Measurements from ENCODE around the gene IGF1R.

IGF1R gene

GRCh38 chr15:98884894-98885293 lies 236.6 kb downstream of the IGF1R start:
- Histone ChIP-seq H3K4me3 (ENCODE audit: low read depth, low read length) (no peak overlapping the region), H3K9me3 (ENCODE audit: control insufficient read depth, insufficient read depth, low read length) (no peaks in the 10 kb centered on the region), H3K4me1 (ENCODE audit: control insufficient read depth, insufficient read depth, low read length) (peaks cover 4% of the 10 kb centered on the region), H3K27me3 (ENCODE audit: control insufficient read depth, insufficient read depth, low read length) (no peaks in the 10 kb centered on the region), H3K9ac (ENCODE audit: low read depth, low read length) (no peak overlapping the region), H3K36me3 (ENCODE audit: control insufficient read depth, insufficient read depth, low read length) (no peaks in the 10 kb centered on the region)

DNA sequence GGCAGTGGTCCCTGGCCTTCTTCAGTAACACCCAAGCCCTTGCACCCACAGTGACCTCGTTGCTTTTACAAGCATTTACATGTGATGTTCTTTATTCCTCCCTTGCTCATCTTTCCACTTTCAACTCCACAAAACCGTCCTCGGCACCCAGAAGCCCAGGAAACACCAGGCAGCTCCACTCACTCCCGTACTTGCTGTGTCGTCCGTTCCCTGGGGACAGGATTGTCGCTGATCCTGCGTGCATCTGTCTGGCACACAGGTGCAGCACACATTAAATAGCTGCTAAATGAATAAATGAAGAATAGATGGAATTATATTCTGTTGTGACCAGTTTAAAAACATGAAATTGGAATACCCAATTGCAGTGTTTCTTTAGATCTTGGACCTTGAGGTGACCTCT lies 239.6 kb downstream of the IGF1R start:
- Histone ChIP-seq H3K4me1 (ENCODE audit: control insufficient read depth, insufficient read depth, low read length) (peaks cover 8% of the 10 kb centered on the region), H3K9ac (ENCODE audit: low read depth, low read length) (no peak overlapping the region), H3K4me3 (ENCODE audit: low read depth, low read length) (no peak overlapping the region), H3K27me3 (ENCODE audit: control insufficient read depth, insufficient read depth, low read length) (no peaks in the 10 kb centered on the region), H3K9me3 (ENCODE audit: control insufficient read depth, insufficient read depth, low read length) (no peaks in the 10 kb centered on the region), H3K36me3 (ENCODE audit: control insufficient read depth, insufficient read depth, low read length) (peaks cover 2% of the 10 kb centered on the region)

GRCh38 chr15:98888820-98889479 lies 240.6 kb downstream of the IGF1R start:
- Histone ChIP-seq H3K4me1 (ENCODE audit: control insufficient read depth, insufficient read depth, low read length) (peaks cover 8% of the 10 kb centered on the region), H3K9me3 (ENCODE audit: control insufficient read depth, insufficient read depth, low read length) (no peaks in the 10 kb centered on the region), H3K27me3 (ENCODE audit: control insufficient read depth, insufficient read depth, low read length) (no peaks in the 10 kb centered on the region), H3K36me3 (ENCODE audit: control insufficient read depth, insufficient read depth, low read length) (peaks cover 2% of the 10 kb centered on the region), H3K4me3 (ENCODE audit: low read depth, low read length) (no peak overlapping the region), H3K9ac (ENCODE audit: low read depth, low read length) (no peak overlapping the region)

GRCh38 chr15:98889930-98890695 lies 241.8 kb downstream of the IGF1R start:
- Histone ChIP-seq H3K4me3 (ENCODE audit: low read depth, low read length) (no peak overlapping the region), H3K27me3 (ENCODE audit: control insufficient read depth, insufficient read depth, low read length) (no peaks in the 10 kb centered on the region), H3K36me3 (ENCODE audit: control insufficient read depth, insufficient read depth, low read length) (peaks cover 2% of the 10 kb centered on the region), H3K9ac (ENCODE audit: low read depth, low read length) (no peak overlapping the region), H3K9me3 (ENCODE audit: control insufficient read depth, insufficient read depth, low read length) (no peaks in the 10 kb centered on the region), H3K4me1 (ENCODE audit: control insufficient read depth, insufficient read depth, low read length) (peaks cover 8% of the 10 kb centered on the region)

DNA sequence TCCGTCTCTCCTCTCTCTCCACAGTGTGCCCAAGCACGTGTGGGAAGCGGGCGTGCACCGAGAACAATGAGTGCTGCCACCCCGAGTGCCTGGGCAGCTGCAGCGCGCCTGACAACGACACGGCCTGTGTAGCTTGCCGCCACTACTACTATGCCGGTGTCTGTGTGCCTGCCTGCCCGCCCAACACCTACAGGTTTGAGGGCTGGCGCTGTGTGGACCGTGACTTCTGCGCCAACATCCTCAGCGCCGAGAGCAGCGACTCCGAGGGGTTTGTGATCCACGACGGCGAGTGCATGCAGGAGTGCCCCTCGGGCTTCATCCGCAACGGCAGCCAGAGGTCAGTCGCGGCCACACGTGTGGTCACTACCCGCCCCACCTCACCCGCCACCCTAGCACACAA lies 243.0 kb downstream of the IGF1R start:
- H3K9ac ChIP-seq (ENCODE audit: low read depth, low read length) = no peak overlapping the region
- H3K9me3 ChIP-seq (ENCODE audit: control insufficient read depth, insufficient read depth, low read length) = no peaks in the 10 kb centered on the region
- no peak overlapping the region for H3K4me3 ChIP-seq (ENCODE audit: low read depth, low read length)
- no peaks in the 10 kb centered on the region for H3K27me3 ChIP-seq (ENCODE audit: control insufficient read depth, insufficient read depth, low read length)
- H3K4me1 ChIP-seq (ENCODE audit: control insufficient read depth, insufficient read depth, low read length) = peaks cover 8% of the 10 kb centered on the region
- peaks cover 2% of the 10 kb centered on the region for H3K36me3 ChIP-seq (ENCODE audit: control insufficient read depth, insufficient read depth, low read length)

GRCh38 chr15:98893401-98893800 lies 245.1 kb downstream of the IGF1R start:
- Histone ChIP-seq H3K4me1 (ENCODE audit: control insufficient read depth, insufficient read depth, low read length) (peaks cover 8% of the 10 kb centered on the region), H3K36me3 (ENCODE audit: control insufficient read depth, insufficient read depth, low read length) (peaks cover 2% of the 10 kb centered on the region)

DNA sequence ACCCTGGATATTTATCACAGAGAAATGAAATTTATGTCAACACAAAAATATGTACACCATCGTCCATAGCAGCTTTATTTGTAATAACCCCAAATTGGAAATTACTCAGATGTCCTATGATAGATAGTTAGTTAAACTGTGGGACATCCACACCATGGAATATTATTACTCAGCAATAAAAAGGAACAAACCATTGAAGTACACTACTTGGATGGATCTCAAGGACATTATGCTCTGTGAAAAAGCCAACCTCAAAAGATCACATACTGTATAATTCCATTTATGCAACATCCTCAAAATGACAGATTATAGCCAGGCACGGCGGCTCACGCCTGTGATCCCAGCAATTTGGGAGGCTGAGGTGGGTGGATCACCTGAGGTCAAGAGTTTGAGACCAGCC lies 246.0 kb downstream of the IGF1R start:
- H3K4me1 ChIP-seq (ENCODE audit: control insufficient read depth, insufficient read depth, low read length) = peaks cover 8% of the 10 kb centered on the region
- H3K36me3 ChIP-seq (ENCODE audit: control insufficient read depth, insufficient read depth, low read length) = peaks cover 2% of the 10 kb centered on the region
- no peaks in the 10 kb centered on the region for H3K9me3 ChIP-seq (ENCODE audit: control insufficient read depth, insufficient read depth, low read length)
- no peaks in the 10 kb centered on the region for H3K27me3 ChIP-seq (ENCODE audit: control insufficient read depth, insufficient read depth, low read length)
- H3K4me3 ChIP-seq (ENCODE audit: low read depth, low read length) = no peak overlapping the region
- H3K9ac ChIP-seq (ENCODE audit: low read depth, low read length) = no peak overlapping the region

More at GRCh38 chr15:98893401-98893800, 245.1 kb downstream of the IGF1R start:
- H3K9me3 ChIP-seq (ENCODE audit: control insufficient read depth, insufficient read depth, low read length) = no peaks in the 10 kb centered on the region
- no peaks in the 10 kb centered on the region for H3K27me3 ChIP-seq (ENCODE audit: control insufficient read depth, insufficient read depth, low read length)
- H3K9ac ChIP-seq (ENCODE audit: low read depth, low read length) = no peak overlapping the region
- no peak overlapping the region for H3K4me3 ChIP-seq (ENCODE audit: low read depth, low read length)

GRCh38 chr15:98896002-98896721 lies 247.8 kb downstream of the IGF1R start:
- H3K4me3 ChIP-seq (ENCODE audit: low read depth, low read length) = no peak overlapping the region

DNA sequence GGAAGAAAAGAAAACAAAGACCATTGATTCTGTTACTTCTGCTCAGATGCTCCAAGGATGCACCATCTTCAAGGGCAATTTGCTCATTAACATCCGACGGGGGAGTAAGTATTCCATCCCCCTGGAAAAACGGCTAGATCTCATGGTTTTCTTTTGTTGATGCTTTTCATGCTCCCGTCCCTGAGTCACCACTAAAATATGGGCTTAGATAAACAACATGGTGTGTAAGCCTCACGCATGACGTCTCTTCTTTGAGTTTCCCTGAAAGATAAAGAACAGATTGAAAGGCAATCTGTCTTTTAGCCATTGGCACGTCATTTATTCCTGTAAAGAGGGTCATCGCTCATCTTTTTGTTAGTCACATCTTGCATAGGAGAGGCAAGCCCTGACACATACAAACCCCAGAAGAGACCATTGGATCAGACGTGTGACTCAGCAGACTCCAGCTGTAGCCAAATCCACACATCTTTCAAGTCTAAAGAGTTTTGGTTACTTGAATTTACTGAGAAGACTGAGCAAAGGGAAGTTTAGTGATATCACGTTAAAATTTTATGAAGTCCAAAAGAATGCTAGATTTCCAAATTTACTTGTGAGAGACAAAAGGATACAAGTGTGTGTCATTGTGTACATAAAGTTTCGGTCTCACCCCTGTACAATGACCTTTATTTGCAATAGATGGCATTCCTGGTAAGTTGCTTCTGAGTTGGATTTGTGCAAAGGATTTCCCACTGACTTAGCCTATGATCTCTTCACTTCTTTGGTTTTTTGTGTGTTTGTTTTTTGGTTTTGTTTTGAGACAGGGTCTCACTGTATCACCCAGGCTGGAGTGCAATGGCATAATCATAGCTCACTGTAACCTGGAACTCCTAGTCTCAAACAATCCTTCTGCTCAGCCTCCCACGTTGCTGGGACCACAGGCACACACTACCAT lies 248.7 kb downstream of the IGF1R start:
- no peak overlapping the region for H3K4me3 ChIP-seq (ENCODE audit: low read depth, low read length)

More at GRCh38 chr15:98896002-98896721, 247.8 kb downstream of the IGF1R start:
- Histone ChIP-seq H3K36me3 (ENCODE audit: control insufficient read depth, insufficient read depth, low read length) (peaks cover 2% of the 10 kb centered on the region), H3K9ac (ENCODE audit: low read depth, low read length) (no peak overlapping the region), H3K9me3 (ENCODE audit: control insufficient read depth, insufficient read depth, low read length) (no peaks in the 10 kb centered on the region), H3K4me1 (ENCODE audit: control insufficient read depth, insufficient read depth, low read length) (peaks cover 5% of the 10 kb centered on the region), H3K27me3 (ENCODE audit: control insufficient read depth, insufficient read depth, low read length) (no peaks in the 10 kb centered on the region)

DNA sequence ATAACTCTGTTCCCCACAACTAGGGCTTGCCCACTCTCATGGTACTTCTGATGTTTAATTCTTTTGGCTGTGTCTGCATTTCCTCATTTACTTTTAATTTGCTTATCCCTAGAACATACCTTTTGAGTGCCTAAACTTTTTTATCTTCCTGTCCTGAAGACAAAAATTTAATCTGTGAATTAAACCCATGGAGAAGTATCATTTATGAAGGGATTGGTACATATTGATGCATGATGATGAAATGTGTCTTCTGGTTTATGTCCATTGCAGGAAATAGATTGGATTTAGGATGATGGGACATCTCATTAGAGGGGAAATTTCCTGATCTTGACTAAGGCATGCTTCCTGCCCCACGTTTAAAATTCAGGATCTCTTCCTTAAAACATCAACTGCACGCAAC lies 249.8 kb downstream of the IGF1R start:
- Histone ChIP-seq H3K4me3 (ENCODE audit: low read depth, low read length) (no peak overlapping the region), H3K9me3 (ENCODE audit: control insufficient read depth, insufficient read depth, low read length) (no peaks in the 10 kb centered on the region), H3K36me3 (ENCODE audit: control insufficient read depth, insufficient read depth, low read length) (no peaks in the 10 kb centered on the region), H3K4me1 (ENCODE audit: control insufficient read depth, insufficient read depth, low read length) (peaks cover 5% of the 10 kb centered on the region), H3K9ac (ENCODE audit: low read depth, low read length) (no peak overlapping the region), H3K27me3 (ENCODE audit: control insufficient read depth, insufficient read depth, low read length) (no peaks in the 10 kb centered on the region)

More for the DNA sequence above, 248.7 kb downstream of the IGF1R start:
- no peaks in the 10 kb centered on the region for H3K27me3 ChIP-seq (ENCODE audit: control insufficient read depth, insufficient read depth, low read length)
- H3K9me3 ChIP-seq (ENCODE audit: control insufficient read depth, insufficient read depth, low read length) = no peaks in the 10 kb centered on the region
- H3K9ac ChIP-seq (ENCODE audit: low read depth, low read length) = no peak overlapping the region
- peaks cover 5% of the 10 kb centered on the region for H3K4me1 ChIP-seq (ENCODE audit: control insufficient read depth, insufficient read depth, low read length)
- H3K36me3 ChIP-seq (ENCODE audit: control insufficient read depth, insufficient read depth, low read length) = no peaks in the 10 kb centered on the region
